CD1c-positive myeloid dendritic cell (primary cell): Measurements from ENCODE around the gene B3GNT3.

Source experiments
- DNase-seq: peaks from one replicate; pipeline ENCODE4 v3.0.0-alpha.2; 2016; ENCODE audit errors: extremely low spot score

B3GNT3 gene, protein sequence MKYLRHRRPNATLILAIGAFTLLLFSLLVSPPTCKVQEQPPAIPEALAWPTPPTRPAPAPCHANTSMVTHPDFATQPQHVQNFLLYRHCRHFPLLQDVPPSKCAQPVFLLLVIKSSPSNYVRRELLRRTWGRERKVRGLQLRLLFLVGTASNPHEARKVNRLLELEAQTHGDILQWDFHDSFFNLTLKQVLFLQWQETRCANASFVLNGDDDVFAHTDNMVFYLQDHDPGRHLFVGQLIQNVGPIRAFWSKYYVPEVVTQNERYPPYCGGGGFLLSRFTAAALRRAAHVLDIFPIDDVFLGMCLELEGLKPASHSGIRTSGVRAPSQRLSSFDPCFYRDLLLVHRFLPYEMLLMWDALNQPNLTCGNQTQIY

DNA sequence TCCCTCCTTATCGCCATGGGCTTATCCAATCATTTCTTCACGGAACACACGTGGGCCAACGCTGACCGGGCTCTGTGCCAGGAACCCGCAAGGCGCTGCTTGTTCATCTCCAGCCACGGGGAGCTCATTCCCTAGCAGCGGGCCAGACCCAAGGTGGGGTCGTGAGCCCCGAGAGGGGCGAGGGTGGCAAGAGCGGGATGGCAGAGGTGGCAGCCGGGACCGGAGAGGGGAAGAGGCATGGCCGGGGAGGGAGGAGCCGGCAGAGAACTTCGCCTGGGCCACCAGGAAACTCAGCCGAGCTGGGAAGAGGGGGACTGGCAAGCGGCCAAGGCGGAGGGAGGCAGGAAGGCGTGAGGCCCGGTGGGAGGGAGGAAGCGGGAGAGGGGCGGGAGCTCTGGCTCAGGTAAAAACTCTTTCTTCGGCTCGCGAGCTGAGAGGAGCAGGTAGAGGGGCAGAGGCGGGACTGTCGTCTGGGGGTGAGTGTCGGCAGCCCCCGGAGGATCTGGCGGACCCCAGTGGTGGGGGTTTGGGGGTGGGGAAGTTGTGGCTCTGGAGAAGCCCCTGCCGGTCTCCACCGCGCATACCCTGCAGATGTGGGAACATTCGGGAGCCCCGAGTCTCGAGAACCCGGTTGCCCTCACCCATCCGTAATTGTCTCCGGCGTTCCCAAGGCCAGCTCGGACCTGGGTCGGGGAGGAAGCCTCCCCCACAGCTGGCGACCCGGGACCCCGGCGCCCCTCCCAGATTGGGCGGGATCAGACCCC, at the start of gene B3GNT3:
B3GNT3 (plus strand) TSS at position 408 of the 764 bp plus-strand sequence. CDS start 12,670 bp downstream, outside the sequence.
- DNase-seq, result peak; percentile 50

DNA sequence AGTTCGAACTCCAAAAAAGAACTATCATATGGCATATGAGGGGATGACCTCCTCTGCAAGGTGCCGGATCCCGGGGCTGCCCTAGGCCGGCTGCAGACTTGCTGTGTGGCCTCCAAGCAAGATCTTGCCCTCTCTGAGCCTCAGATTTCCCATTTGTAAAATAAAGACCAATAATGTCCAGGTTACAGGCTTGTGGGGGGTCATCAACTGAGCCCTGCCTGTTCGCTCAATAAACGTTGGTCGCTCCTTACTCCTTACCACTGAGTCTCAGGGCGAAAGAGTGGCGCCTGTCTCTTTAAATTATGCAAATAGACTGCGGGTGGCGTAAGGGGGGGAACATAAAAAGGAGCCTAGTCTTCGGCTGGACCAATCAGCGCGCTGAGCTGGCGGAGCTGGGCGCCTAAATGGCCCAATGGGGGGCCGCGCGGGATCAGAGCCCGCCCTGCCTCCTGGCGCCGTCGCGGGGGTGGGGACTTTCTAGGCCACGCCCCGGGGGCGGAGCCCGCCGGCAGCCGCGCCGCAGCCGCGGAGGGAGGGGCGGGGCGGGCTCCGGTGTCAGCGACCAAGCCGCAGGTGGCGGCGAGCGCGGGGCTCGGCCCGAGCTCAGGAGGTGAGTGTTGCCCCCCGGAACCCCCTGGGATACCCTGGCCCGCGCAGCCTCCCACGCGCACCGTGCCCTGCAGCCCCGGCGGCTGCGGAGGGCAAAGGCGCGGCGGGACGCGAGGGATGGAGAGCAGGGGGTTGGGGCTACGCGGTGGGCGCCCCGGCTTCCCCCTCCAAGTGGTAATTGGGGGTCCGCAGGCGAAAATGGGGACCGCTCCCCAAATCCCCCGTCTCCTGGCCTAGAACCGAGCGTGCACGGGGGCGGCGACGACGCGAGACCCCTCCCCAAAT, 47.5 kb upstream of the B3GNT3 start:
- peak; percentile 98 for DNase-seq

- no peak for DNase-seq
Observed at GRCh38 chr19:17748884-17749638, 45.9 kb upstream of the B3GNT3 start.

DNA sequence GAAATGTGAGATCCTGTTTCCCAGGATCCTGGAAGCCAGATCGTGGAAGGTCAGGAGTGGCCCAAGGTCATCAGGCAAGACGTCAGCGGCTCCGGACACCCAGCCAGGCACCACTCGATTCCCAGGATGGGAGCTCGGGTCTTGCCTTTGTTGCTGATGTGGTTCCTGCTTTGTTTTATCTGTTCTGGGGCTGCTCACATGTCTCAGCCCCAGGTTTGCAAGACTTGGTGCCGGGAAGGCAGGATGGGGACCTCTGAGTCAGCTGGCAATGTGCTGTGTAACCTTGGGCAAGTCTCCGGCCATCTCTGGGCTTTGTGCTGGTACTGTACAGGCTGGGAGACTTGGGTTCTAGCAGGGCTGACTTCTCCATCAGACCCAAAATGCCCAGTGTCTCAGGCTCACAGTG, 45.0 kb upstream of the B3GNT3 start:
- DNase-seq, result peak; percentile 24

DNA sequence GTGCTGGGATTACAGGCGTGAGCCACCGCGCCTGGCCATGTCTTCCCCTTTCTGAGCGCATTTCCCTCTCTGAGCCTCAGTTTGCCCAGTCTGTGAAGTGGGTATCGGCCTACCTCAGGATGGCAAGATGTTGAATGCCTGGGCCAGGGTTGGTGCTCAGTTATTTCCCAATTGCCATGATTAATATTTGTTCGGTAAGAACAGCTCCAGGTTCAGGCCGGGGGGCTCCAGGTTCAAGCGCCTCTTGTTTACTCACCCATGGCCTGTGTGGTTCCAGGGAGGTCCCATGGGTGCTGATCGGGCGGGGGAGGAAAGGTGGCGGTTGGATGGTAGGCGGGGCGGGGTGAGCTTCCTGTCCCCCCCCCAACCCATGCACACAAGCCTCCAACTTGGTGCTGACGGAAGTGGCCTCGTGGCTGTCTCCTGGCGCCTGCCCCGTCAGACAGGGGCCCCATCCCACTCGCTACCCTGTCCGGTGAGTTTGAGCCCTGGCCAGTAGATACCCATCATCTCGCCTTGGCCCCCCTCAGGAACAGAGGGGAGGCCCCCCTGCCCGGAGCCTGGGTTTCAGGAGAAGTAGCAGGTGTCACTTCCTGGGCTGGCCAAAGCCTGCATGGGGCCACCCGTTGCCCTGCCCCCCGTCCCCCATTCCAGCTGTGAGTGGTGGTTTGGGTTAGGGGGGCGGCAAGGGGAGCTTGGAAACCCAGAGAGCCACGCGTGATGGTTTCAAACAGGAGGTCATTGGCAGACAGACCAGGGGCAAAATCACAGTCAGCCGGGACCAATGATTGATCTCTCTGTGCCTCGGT, 43.6 kb upstream of the B3GNT3 start, which contains the start of gene FCHO1:
FCHO1 (plus strand) TSS at position 375 of the 809 bp plus-strand sequence. CDS start 3,688 bp downstream, outside the sequence.
- DNase-seq, result peak; percentile 85

DNA sequence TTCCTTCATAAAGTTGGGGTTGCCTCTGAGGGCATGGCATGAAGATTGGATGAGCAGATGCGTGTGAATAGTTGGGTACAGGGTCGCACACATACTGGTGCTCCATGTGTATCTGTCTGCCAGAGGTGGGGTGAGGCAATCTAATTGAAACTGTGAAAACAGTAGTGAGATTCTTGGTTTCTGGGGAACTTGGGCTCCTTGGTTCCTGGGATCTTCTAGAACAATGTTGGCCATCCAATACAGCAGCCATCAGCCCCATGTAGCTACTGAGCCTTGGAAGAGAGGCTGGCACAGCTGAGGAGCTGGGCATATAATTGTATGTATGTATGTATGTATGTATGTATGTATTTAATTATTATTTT, 43.0 kb upstream of the B3GNT3 start:
- DNase-seq, result peak; percentile 76

DNA sequence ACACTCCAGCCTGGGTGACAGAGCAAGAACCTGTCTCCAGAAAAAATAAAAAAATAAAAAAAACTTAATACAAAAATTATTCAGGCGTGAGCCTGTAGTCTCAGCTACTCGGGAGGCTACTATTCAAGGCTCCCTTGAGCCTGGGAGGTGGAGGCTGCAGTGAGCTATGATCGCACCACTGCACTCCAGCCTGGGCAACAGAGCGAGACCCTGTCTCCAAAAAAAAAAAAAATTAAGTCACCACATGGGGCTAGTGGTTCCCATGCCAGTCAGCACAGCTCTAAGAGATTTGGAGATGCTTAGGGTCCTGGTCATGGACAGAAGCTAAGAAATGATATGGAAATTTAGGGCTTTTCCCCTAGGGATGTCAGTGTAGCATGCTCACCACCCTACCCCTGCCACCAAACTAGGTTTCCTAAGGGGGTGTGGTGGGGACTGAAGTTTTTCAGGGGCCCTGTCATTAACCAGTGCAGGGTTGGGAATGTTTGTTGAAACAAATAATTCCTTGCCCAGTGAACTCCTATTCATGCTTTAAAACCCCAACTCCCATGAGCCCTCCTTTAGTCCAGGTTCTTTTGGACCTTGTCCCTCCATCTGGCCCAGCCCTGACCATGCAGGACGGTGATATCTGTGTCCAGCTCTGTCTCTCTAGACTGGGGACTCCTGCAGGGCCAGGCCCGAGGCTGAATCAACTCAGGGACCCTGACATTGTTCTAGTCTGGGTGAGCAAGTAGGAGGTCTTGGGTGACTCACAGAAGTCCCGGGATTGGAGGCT, 41.9 kb upstream of the B3GNT3 start:
- no peak for DNase-seq

DNA sequence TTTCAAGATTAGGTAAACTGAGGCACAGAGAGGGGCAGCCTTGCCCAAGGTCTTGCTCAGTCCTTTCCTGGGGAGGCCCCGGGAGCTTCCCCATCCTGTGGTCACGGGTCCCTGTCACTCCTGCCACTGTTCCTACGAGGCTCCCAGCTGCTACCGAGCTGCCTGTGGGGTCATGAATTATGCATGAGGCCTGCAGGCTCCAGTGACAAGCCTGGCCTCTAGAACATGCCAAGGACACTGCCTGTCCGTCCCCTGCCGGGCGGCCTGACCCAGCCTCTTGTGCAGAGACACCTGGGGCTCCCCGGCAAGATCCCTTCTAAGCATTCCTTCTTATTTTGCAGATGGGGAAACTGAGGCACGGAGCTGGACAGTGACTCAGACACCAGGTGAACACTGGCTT, 41.0 kb upstream of the B3GNT3 start:
- DNase-seq, result no peak

DNA sequence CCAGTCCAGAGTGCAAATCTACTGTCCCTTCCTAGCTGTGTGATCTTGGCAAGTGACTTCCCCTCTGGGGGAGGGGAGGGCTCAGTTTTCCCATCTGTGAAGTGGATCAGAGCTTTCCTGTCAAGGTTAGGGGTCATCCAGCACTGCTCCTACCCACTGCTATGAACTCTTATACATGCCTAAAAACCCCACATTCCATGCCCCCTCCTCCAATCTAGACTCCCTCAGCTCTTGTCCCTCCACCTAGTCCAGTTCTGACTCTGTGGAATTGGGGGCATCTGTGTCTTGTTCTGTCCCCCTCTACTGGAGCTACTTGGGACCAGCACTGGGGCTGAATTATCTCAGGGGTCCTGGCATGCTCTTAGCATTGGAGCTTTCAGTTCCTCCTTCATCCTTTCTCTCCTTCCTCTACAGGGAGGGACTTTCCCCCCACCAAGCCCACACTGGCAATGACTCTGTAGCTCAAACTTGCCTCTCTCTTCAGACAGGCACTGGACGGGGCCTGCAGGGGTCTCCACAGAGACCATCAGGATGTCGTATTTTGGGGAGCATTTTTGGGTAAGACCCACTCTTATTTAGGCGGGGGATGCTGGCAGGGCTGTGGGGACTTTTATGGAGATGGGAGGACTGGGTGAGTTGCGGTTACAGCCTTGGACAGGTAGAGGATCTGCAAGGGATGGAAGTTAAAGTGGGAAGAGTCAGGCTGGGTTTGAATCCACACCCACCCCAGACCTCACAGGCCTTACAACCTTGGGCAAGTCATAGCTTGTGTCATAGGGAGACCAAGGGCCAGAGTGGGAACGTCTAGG, 40.1 kb upstream of the B3GNT3 start:
- DNase-seq, result peak; percentile 60

DNA sequence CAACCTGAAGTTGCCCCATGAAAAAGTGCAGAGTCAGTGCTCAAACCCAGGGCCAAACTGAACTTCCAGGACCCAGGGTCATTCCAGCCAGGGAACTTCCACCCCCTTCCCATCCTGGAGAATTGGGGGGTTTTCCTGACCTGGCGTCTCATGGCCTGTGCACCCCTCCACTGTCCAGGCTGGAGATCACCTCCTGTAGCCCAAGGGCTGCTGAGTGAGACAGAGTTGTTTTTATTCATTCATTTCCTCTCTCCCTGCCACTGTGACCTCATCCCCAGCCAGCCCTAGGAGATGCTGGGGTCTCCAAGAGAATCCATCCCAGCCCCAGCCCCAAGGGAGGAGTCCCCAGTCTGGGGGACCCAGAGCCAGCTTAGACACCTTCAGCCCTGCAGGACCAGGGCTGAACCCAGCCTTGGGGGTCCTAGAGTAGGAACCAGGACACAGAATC, 39.5 kb upstream of the B3GNT3 start:
- no peak for DNase-seq

GRCh38 chr19:17755977-17756670, 38.8 kb upstream of the B3GNT3 start:
- DNase-seq, result no peak

DNA sequence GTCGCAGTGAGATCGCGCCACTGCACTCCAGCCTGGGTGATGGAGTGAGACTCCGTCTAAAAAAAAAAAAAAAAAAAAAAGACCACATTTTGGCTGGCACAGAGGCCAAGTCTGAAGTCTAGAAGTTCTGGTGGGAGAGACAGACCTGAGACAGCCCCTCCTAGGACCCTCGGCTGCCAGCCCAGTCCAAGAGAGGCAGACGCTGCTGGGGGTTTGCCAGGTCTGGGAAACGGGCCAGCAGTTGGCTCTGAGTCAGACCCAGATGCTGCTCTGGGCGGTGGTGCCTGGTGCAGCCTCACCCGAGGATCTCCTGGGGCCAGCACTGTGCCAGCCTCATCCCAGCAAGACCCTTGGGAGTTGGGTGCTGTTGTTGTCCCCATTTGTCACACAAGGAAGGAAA, 37.8 kb upstream of the B3GNT3 start:
- DNase-seq, result no peak

DNA sequence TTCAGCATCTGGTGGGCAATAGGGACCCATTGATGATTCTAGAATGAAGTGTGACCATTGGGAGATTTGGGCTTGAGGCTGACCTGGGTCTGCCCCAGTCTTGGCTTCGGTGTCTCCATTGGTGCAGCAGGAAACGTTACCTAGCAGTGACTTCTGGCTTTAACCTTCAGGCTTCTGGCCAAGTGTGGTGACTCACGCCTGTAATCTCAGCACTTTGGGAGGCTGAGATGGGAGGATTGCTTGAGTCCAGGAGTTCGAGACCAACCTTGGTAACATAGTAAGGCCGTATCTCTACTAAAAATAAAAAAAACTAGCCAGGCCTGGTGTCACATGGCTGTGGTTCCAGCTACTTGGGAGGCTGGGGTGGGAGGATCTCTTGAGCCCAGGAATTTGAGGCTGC, 36.4 kb upstream of the B3GNT3 start:
- no peak for DNase-seq

GRCh38 chr19:17761148-17761547, 33.8 kb upstream of the B3GNT3 start:
- no peak for DNase-seq

DNA sequence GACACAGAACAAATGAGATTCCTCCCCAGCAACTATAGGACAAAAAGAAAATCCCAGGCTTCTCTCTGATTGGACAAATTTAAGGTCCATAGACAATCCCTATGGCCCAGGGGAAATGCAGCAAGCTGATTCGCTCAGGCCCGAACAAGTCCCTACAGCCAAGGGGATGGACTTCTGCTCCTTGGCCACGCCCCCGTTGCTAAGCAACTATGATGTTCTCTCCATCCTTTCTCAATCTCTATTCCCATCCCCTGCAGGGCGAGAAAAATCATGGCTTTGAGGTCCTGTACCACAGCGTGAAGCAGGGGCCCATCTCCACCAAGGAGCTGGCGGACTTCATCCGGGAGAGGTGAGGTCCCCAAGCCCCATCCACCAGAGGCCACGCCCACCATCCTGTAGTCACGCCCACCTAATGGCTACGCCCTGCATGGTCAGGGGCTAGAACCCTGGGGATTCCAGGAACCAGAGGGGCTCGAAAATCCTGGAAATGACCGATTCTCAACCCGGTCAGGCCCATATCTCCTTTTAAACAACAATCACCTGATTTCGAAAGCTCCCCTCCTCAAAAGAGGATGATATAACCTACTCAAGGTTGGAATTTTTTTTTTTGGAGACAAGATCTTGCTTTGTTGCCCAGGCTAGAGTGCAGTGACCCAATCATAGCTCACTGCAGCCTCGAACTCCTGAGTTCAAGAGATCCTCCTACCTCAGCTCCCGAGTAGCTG, 32.3 kb upstream of the B3GNT3 start:
- peak; percentile 51 for DNase-seq

DNA sequence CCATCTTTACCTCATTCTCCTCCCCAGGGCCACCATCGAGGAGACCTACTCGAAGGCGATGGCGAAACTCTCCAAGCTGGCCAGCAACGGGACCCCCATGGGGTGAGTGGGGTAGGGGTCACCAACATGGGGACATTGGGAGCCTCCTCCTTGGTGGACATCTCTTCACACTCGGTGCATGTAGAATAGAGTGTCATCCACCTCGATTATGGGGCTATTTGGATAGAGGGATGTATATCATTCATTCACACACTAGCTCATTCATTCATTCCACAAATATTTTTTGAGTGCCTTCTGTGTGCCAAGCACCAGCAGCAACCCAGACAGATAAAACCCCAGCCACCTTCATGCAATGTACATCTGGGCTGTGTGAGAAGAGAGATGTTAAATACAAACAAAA, 30.6 kb upstream of the B3GNT3 start:
- DNase-seq, result no peak

GRCh38 chr19:17765069-17765618, 29.8 kb upstream of the B3GNT3 start:
- peak; percentile 90 for DNase-seq
